CD14-positive monocyte (primary cell): ENCODE results near the gene DDX42. TPM values are rescaled to one million over a fixed set of nuclear protein-coding genes. Genes with fewer than 3 reads are reported as not detected.

Experiments
- DNase-seq, 3 donors: peaks; one replicate each; pipeline ENCODE4 v3.0.0-alpha.2; 2011 to 2022
- H2AFZ ChIP-seq: 2 replicates; pipeline ENCODE4 v1.6.0; 2012; ENCODE audit warnings: mild to moderate bottlenecking, low read depth, low read length, inconsistent platforms; ENCODE audit not compliant: insufficient read depth, poor library complexity, severe bottlenecking
- H3K27ac ChIP-seq, 2 donors: 1 replicate in 1 of 2; 2 replicates in 1 of 2; pipeline ENCODE4 v1.5.1; 2012 to 2013; ENCODE audit warnings: low read length in 2 of 2, control low read depth in 1 of 2, inconsistent platforms in 1 of 2, low read depth in 1 of 2, mild to moderate bottlenecking in 1 of 2
- H3K27me3 ChIP-seq, 2 donors: one replicate each; pipeline versions ENCODE4 v1.6.0 to v1.6.1; 2011 to 2013; ENCODE audit warnings: low read length in 2 of 2; ENCODE audit not compliant: control insufficient read depth in 2 of 2, insufficient read depth in 2 of 2
- H3K36me3 ChIP-seq, 2 donors: replicated peaks in 1 of 2; 1 replicate in 1 of 2; 2 replicates in 1 of 2; pipeline versions ENCODE4 v1.5.1 to v1.6.1; 2012 to 2013; ENCODE audit warnings: low read length in 2 of 2, control low read depth in 1 of 2, inconsistent platforms in 1 of 2, mild to moderate bottlenecking in 1 of 2; ENCODE audit not compliant: insufficient read depth in 2 of 2, control insufficient read depth in 1 of 2
- H3K4me1 ChIP-seq, 2 donors: 1 replicate in 1 of 2; 2 replicates in 1 of 2; pipeline versions ENCODE4 v1.5.1 to v1.6.1; 2012 to 2013; ENCODE audit warnings: low read length in 2 of 2, control low read depth in 1 of 2, inconsistent platforms in 1 of 2, mild to moderate bottlenecking in 1 of 2, moderate library complexity in 1 of 2; ENCODE audit not compliant: insufficient read depth in 2 of 2, control insufficient read depth in 1 of 2
- H3K4me2 ChIP-seq: replicated peaks from 2 replicates; pipeline ENCODE3; 2012; ENCODE audit warnings: low read length, moderate library complexity, mild to moderate bottlenecking; ENCODE audit not compliant: poor library complexity, severe bottlenecking; ENCODE audit errors: extremely low read depth
- H3K4me3 ChIP-seq, 3 experiments: fragments of 200-600 bp in 1 of 3; sonication (generic) in 1 of 3; replicated peaks in 1 of 3; 1 replicate in 2 of 3; 2 replicates in 1 of 3; pipeline ENCODE4 v1.5.1; 2011 to 2013; ENCODE audit warnings: low read length in 3 of 3, mild to moderate bottlenecking in 3 of 3, control low read depth in 2 of 3, low read depth in 2 of 3, inconsistent platforms in 1 of 3, moderate library complexity in 1 of 3
- H3K79me2 ChIP-seq: 2 replicates; pipeline ENCODE4 v1.6.0; 2012; ENCODE audit warnings: mild to moderate bottlenecking, control low read depth, inconsistent platforms, low read length, moderate library complexity; ENCODE audit not compliant: insufficient read depth
- H3K9ac ChIP-seq: 2 replicates; pipeline ENCODE4 v1.6.0; 2017; ENCODE audit warnings: low read length, mild to moderate bottlenecking; ENCODE audit not compliant: insufficient read depth, poor library complexity, severe bottlenecking
- H3K9me3 ChIP-seq, 2 donors: replicated peaks in 1 of 2; 1 replicate in 1 of 2; 2 replicates in 1 of 2; pipeline versions ENCODE4 v1.5.1 to v1.6.1; 2012 to 2013; ENCODE audit warnings: low read length in 2 of 2, control low read depth in 1 of 2; ENCODE audit not compliant: control insufficient read depth in 1 of 2, insufficient read depth in 1 of 2
- H4K20me1 ChIP-seq: 2 replicates; pipeline ENCODE4 v1.6.0; 2012; ENCODE audit warnings: mild to moderate bottlenecking, low read length, control low read depth, moderate library complexity; ENCODE audit not compliant: insufficient read depth
- H3K27ac Mint-ChIP-seq, 7 donors: one replicate each; pipeline ENCODE4 v1.8.0; 2020; ENCODE audit warnings: mild to moderate bottlenecking in 7 of 7, mixed read lengths in 7 of 7, moderate library complexity in 6 of 7, inconsistent platforms in 2 of 7
- H3K27me3 Mint-ChIP-seq, 3 donors: one replicate each; pipeline ENCODE4 v1.8.0; 2021 to 2022; ENCODE audit warnings: low read depth in 3 of 3, mild to moderate bottlenecking in 3 of 3, mixed read lengths in 3 of 3, moderate library complexity in 3 of 3, inconsistent platforms in 1 of 3
- H3K36me3 Mint-ChIP-seq, 2 donors: one replicate each; pipeline ENCODE4 v1.8.0; 2020; ENCODE audit warnings: mixed read lengths in 2 of 2, inconsistent platforms in 1 of 2, mild to moderate bottlenecking in 1 of 2
- H3K4me1 Mint-ChIP-seq: one replicate; pipeline ENCODE4 v1.8.0; 2020; ENCODE audit warnings: mild to moderate bottlenecking, mixed read lengths
- H3K4me3 Mint-ChIP-seq, 2 donors: one replicate each; pipeline ENCODE4 v1.8.0; 2020; ENCODE audit warnings: mild to moderate bottlenecking in 2 of 2, mixed read lengths in 2 of 2, moderate library complexity in 1 of 2
- H3K9me3 Mint-ChIP-seq, 7 donors: one replicate each; pipeline ENCODE4 v1.8.0; 2020 to 2022; ENCODE audit warnings: mixed read lengths in 7 of 7, mild to moderate bottlenecking in 6 of 7, moderate library complexity in 6 of 7, inconsistent platforms in 2 of 7
- WGBS: methylation state at CpG from one replicate; pipeline ENCODE4 v1.1.5; 2013; ENCODE audit warnings: missing lambda C conversion rate; ENCODE audit not compliant: insufficient coverage; 5-methylcytosine and 5-hydroxymethylcytosine counted together
- intact Hi-C, 2 donors: fragments of 100-400 bp; cut with micrococcal nuclease; formaldehyde crosslinking; loops; one replicate each; pipeline versions ENCODE4 v1.15.0 to v1.15.1; 2023
- polyA plus RNA-seq, 3 donors: library from polyadenylated mRNA; depleted of rRNA in 1 of 3; unstranded in 2 of 3; stranded (reverse) in 1 of 3; fragments of 300-500 nt in 2 of 3; fragments of >200 nt in 1 of 3; fragmentation: Illumina TruSeq in 2 of 3; gene quantifications; 1 replicate in 2 of 3; 2 replicates in 1 of 3; pipeline ENCODE4 v1.2.3, GENCODE V29; 2012 to 2021
- TF ChIP-seq, protein P1 (sequence below): fragments of 200-600 bp; IDR thresholded peaks from one replicate; pipeline ENCODE4 v1.8.0; 2022; ENCODE audit warnings: antibody characterized with exemption, mild to moderate bottlenecking

The DDX42 gene
- polyA plus RNA-seq, 3 donors, result 3.1 to 89.2 (median 5.3) TPM

DNA sequence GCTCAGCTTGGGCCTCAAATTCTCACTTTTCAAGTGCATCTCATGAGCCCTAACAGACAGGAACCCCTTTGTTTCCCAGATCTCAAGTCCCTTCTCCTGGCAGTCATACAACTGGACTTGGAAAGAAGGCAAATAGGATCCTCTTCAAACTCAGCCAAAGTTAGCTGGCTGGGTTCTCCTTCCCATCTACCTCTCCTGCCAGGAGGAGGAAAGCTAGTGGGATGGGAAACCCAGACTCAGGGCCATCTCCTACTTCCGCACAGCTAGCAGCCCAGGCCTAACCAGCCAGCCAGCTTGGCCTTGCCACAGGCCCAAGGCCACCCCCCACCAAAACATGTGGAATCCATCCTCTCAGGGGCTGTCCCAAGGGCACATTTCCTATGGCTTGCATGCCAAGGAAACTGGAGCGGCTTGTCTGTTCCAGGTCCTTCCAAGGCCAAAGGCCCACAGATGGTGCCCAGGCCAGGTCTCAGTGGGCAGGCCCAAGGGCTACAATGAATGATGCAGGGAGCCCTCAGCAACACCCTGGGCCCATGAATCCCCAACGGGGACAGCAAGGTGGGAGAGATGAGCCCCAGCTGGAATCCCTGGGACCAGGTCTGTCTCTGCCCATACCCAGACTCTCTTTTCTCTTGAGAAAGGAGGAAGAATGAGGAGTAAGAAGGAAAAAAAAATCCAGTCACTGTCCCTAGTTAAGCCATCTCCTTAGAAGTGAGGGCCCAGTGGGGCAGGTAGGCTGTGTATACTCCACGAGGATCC lies 66.8 kb downstream of the DDX42 start:
- Histone ChIP-seq H3K36me3 (peaks cover 17 to 22% of the 10 kb centered on the region in 2 donors), H3K79me2 (peaks cover 66% of the 10 kb centered on the region), H4K20me1 (peaks cover 64% of the 10 kb centered on the region), H3K4me3 (peak overlapping the region; percentile 48 to 98 (median 92)), H3K27me3 (no peaks in the 10 kb centered on the region), H3K9ac (peak overlapping the region; percentile 80), H2AFZ (no peak overlapping the region), H3K4me1 (peaks cover 46 to 51% of the 10 kb centered on the region in 2 donors), H3K4me2 (peak overlapping the region; percentile 99), H3K27ac (peak overlapping the region; percentile 27 to 85), H3K9me3 (no peaks in the 10 kb centered on the region)
- Mint-ChIP-seq H3K27me3 (peaks cover 0 to 3% (median 1%) of the 10 kb centered on the region in 3 donors), H3K27ac (peak overlapping the region; percentile 84 to 96 (median 87)), H3K36me3 (peaks cover 11 to 20% of the 10 kb centered on the region in 2 donors), H3K4me3 (peak overlapping the region; percentile 98), H3K9me3 (no peaks in the 10 kb centered on the region), H3K4me1 (peaks cover 46% of the 10 kb centered on the region)
- intact Hi-C loops, result loop anchor here (2.0 to 5.0 kb wide), 6 partner anchors 14 to 218 kb away; partner anchors contain the start of genes CCDC47 (in 1 of the 2), DDX42 (in 1 of the 2), FTSJ3 (in 1 of the 2) and LIMD2 (in 1 of the 2)
- WGBS, result 87% methylated on average over 3 of the region's 4 CpGs
- no peak for DNase-seq
- TF ChIP-seq, protein P1, sequence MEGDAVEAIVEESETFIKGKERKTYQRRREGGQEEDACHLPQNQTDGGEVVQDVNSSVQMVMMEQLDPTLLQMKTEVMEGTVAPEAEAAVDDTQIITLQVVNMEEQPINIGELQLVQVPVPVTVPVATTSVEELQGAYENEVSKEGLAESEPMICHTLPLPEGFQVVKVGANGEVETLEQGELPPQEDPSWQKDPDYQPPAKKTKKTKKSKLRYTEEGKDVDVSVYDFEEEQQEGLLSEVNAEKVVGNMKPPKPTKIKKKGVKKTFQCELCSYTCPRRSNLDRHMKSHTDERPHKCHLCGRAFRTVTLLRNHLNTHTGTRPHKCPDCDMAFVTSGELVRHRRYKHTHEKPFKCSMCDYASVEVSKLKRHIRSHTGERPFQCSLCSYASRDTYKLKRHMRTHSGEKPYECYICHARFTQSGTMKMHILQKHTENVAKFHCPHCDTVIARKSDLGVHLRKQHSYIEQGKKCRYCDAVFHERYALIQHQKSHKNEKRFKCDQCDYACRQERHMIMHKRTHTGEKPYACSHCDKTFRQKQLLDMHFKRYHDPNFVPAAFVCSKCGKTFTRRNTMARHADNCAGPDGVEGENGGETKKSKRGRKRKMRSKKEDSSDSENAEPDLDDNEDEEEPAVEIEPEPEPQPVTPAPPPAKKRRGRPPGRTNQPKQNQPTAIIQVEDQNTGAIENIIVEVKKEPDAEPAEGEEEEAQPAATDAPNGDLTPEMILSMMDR, result no peak

DNA sequence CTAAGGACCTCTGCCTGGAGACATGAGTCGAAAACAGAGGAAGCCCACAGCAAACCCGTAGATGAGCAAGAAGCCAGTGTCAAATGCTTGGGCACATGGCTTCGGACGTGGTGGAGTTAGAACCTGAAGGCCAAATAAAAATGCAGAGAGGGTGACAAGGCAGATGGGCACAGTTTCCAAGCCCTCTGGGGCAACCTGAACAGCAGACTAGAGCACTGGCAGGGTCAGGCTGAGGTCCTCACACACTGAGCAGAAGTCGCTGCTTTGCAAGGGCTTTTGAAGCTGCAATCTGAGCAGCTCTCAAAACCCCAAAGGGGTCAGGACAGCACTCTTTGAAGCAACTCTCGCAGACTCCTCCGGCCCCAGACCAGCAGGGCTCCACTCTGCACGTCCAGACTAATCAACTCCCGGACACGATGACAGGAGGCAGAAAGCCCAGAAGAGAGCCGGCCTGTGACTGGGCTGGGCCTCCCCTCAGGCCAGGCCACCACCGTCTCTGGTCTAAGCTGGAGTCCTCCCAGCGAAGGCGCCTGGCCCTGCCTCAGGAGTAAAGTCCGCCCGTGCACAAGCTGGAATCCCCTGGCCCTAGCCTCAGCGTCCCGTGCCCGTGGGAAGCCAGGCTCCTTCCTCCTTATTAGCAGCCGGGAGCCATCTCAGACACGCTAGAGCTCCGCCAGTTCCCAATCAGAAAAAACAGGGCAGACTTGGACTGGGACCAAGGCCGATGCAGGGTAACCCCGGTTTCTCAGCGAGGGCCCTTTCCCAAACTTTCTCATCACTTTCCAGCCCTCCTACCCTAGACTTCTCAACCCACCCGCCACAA lies 67.6 kb downstream of the DDX42 start:
- peaks cover 46 to 51% of the 10 kb centered on the region in 2 donors for H3K4me1 ChIP-seq
- no peaks in the 10 kb centered on the region for H3K9me3 Mint-ChIP-seq
- no peaks in the 10 kb centered on the region for H3K27me3 ChIP-seq
- peaks cover 10 to 14% of the 10 kb centered on the region in 2 donors for H3K36me3 ChIP-seq
- H3K27ac ChIP-seq, result peak overlapping the region; percentile 69 to 85
- H3K4me3 ChIP-seq, result peak overlapping the region; percentile 48 to 98 (median 92)
- peak in 2 of 3 donors; percentile 39 to 66 for DNase-seq
- TF ChIP-seq, protein P1, result no peak
- peak overlapping the region; percentile 85 to 96 (median 93) for H3K27ac Mint-ChIP-seq
- peak overlapping the region; percentile 99 for H3K4me2 ChIP-seq
- intact Hi-C loops, result loop anchor here (2.0 to 5.0 kb wide), 6 partner anchors 15 to 219 kb away; partner anchors contain the start of genes FTSJ3 (in 2 of the 2), PSMC5 (in 2 of the 2), CCDC47 (in 1 of the 2) and DDX42 (in 1 of the 2)
- H3K27me3 Mint-ChIP-seq, result peaks cover 0 to 3% (median 1%) of the 10 kb centered on the region in 3 donors
- H3K9ac ChIP-seq, result peak overlapping the region; percentile 80
- no peaks in the 10 kb centered on the region for H3K9me3 ChIP-seq
- H3K4me1 Mint-ChIP-seq, result peaks cover 46% of the 10 kb centered on the region
- peak overlapping the region; percentile 74 for H2AFZ ChIP-seq
- peaks cover 56% of the 10 kb centered on the region for H4K20me1 ChIP-seq
- 10% methylated on average over 26 of the region's 26 CpGs for WGBS
- H3K36me3 Mint-ChIP-seq, result peaks cover 7 to 13% of the 10 kb centered on the region in 2 donors
- peak overlapping the region; percentile 98 for H3K4me3 Mint-ChIP-seq
- peaks cover 58% of the 10 kb centered on the region for H3K79me2 ChIP-seq
